Lower leg skin (tissue), 3 donors: ENCODE data around the gene LRRC40.

Source experiments
- POLR2A ChIP-seq, 2 donors: fragments of 450-650 bp; IDR thresholded peaks; one replicate each; pipeline ENCODE4 v1.6.1; 2016 to 2017; ENCODE audit warnings: antibody characterized with exemption in 2 of 2, mild to moderate bottlenecking in 1 of 2, moderate library complexity in 1 of 2
- TF ChIP-seq, protein P1 (sequence below), 3 donors: fragments of 450-650 bp; IDR thresholded peaks; one replicate each; pipeline ENCODE4 v1.5.1; 2016; ENCODE audit warnings: antibody characterized with exemption in 3 of 3, mild to moderate bottlenecking in 3 of 3, moderate library complexity in 2 of 3

DNA sequence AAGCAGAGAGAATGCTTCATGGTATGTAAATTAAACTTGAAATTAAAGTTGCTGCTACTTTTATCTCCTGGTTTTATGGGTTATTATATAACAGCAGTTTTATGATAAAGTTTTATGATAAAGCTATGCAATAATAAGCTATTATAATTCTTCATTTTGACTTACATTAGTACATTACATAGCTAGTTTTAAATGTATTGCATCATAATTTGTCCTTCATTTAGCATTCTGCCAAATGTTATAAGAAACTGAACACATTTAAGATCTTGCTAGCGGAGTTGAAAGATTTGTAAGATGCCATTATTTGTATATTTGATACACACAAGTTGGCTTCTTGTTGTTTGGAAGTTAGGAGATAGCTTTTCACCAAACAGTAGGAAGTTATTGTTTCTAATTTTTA lies 101.6 kb downstream of the LRRC40 start:
- TF ChIP-seq POLR2A (IDR thresholded peaks at IDR 0.05), result no peak
- TF ChIP-seq, protein P1, sequence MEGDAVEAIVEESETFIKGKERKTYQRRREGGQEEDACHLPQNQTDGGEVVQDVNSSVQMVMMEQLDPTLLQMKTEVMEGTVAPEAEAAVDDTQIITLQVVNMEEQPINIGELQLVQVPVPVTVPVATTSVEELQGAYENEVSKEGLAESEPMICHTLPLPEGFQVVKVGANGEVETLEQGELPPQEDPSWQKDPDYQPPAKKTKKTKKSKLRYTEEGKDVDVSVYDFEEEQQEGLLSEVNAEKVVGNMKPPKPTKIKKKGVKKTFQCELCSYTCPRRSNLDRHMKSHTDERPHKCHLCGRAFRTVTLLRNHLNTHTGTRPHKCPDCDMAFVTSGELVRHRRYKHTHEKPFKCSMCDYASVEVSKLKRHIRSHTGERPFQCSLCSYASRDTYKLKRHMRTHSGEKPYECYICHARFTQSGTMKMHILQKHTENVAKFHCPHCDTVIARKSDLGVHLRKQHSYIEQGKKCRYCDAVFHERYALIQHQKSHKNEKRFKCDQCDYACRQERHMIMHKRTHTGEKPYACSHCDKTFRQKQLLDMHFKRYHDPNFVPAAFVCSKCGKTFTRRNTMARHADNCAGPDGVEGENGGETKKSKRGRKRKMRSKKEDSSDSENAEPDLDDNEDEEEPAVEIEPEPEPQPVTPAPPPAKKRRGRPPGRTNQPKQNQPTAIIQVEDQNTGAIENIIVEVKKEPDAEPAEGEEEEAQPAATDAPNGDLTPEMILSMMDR (IDR thresholded peaks at IDR 0.05), result no peak
